ENCODE results near the gene LRRC8B. TPM values are rescaled to one million over a fixed set of nuclear protein-coding genes. Genes with fewer than 3 reads are reported as not detected.

Gene LRRC8B
- total RNA-seq, 3 donors from 2014 or later (not counting 1 experiment from before 2014, with no cell fraction given) = 1.7 to 2.9 (median 2.9) TPM

GRCh38 chr1:89566761-89567174 lies 42.1 kb downstream of the LRRC8B start:
- Mint-ChIP-seq H3K27ac (no peak overlapping the region), H3K9me3 (no peaks in the 10 kb centered on the region), H3K36me3 (no peaks in the 10 kb centered on the region), H3K4me1 (no peaks in the 10 kb centered on the region), H3K27me3 (ENCODE audit: low read depth in 2 of 2) (no peaks in the 10 kb centered on the region), H3K4me3 (no peak overlapping the region)
- H3K4me1 ChIP-seq (ENCODE audit: control insufficient read depth, insufficient read depth, low read length) = no peaks in the 10 kb centered on the region
- intact Hi-C loops (cut with micrococcal nuclease) = no loop called here
- no peak overlapping the region for H3K4me3 ChIP-seq (ENCODE audit: low read length)
- ATAC-seq (no peak), DNase-seq (no peak)
- no peak for TF ChIP-seq CTCF (IDR thresholded peaks at IDR 0.05)
- H3K9me3 ChIP-seq (ENCODE audit: control insufficient read depth, insufficient read depth, low read length) = no peaks in the 10 kb centered on the region
- no peaks in the 10 kb centered on the region for H3K27me3 ChIP-seq (ENCODE audit: control insufficient read depth, insufficient read depth, low read length)
- WGBS (ENCODE audit: insufficient coverage) = 87% methylated on average over 2 of the region's 6 CpGs
- H3K27ac ChIP-seq (ENCODE audit: low read length) = no peak overlapping the region
- H3K36me3 ChIP-seq (ENCODE audit: control insufficient read depth, insufficient read depth, low read length) = no peaks in the 10 kb centered on the region

GRCh38 chr1:89567797-89568196 lies 43.2 kb downstream of the LRRC8B start:
- Histone ChIP-seq H3K4me3 (ENCODE audit: low read length) (no peak overlapping the region), H3K9me3 (ENCODE audit: control insufficient read depth, insufficient read depth, low read length) (no peaks in the 10 kb centered on the region), H3K36me3 (ENCODE audit: control insufficient read depth, insufficient read depth, low read length) (no peaks in the 10 kb centered on the region), H3K4me1 (ENCODE audit: control insufficient read depth, insufficient read depth, low read length) (no peaks in the 10 kb centered on the region), H3K27ac (ENCODE audit: low read length) (no peak overlapping the region), H3K27me3 (ENCODE audit: control insufficient read depth, insufficient read depth, low read length) (no peaks in the 10 kb centered on the region)
- intact Hi-C loops (cut with micrococcal nuclease) = no loop called here
- WGBS (ENCODE audit: insufficient coverage) = 55% methylated on average over 2 of the region's 3 CpGs
- H3K27me3 Mint-ChIP-seq (ENCODE audit: low read depth in 2 of 2) = no peaks in the 10 kb centered on the region
- no peaks in the 10 kb centered on the region for H3K4me1 Mint-ChIP-seq
- DNase-seq = no peak
- no peak overlapping the region for H3K4me3 Mint-ChIP-seq
- no peak for ATAC-seq
- H3K27ac Mint-ChIP-seq = no peak overlapping the region
- H3K9me3 Mint-ChIP-seq = no peaks in the 10 kb centered on the region
- no peaks in the 10 kb centered on the region for H3K36me3 Mint-ChIP-seq
- no peak for TF ChIP-seq CTCF (IDR thresholded peaks at IDR 0.05)

- no peak for TF ChIP-seq CTCF (IDR thresholded peaks at IDR 0.05)
- intact Hi-C loops (cut with micrococcal nuclease) = no loop called here
- Mint-ChIP-seq H3K4me1 (no peaks in the 10 kb centered on the region), H3K27me3 (ENCODE audit: low read depth in 2 of 2) (no peaks in the 10 kb centered on the region), H3K27ac (no peak overlapping the region), H3K36me3 (no peaks in the 10 kb centered on the region), H3K9me3 (no peaks in the 10 kb centered on the region), H3K4me3 (no peak overlapping the region)
- DNase-seq (no peak), ATAC-seq (no peak)
- H3K4me3 ChIP-seq (ENCODE audit: low read length) = no peak overlapping the region
- H3K4me1 ChIP-seq (ENCODE audit: control insufficient read depth, insufficient read depth, low read length) = no peaks in the 10 kb centered on the region
- H3K36me3 ChIP-seq (ENCODE audit: control insufficient read depth, insufficient read depth, low read length) = no peaks in the 10 kb centered on the region
- no peak overlapping the region for H3K27ac ChIP-seq (ENCODE audit: low read length)
- H3K27me3 ChIP-seq (ENCODE audit: control insufficient read depth, insufficient read depth, low read length) = no peaks in the 10 kb centered on the region
- no peaks in the 10 kb centered on the region for H3K9me3 ChIP-seq (ENCODE audit: control insufficient read depth, insufficient read depth, low read length)
These were observed 48.8 kb downstream of the LRRC8B start for GRCh38 chr1:89573410-89573809.

- no peak overlapping the region for H3K27ac ChIP-seq (ENCODE audit: low read length)
- H3K4me3 ChIP-seq (ENCODE audit: low read length) = no peak overlapping the region
- no peak for TF ChIP-seq CTCF (IDR thresholded peaks at IDR 0.05)
- Mint-ChIP-seq H3K36me3 (no peaks in the 10 kb centered on the region), H3K27me3 (ENCODE audit: low read depth in 2 of 2) (no peaks in the 10 kb centered on the region), H3K9me3 (no peaks in the 10 kb centered on the region), H3K4me3 (no peak overlapping the region), H3K27ac (no peak overlapping the region), H3K4me1 (no peaks in the 10 kb centered on the region)
- intact Hi-C loops (cut with micrococcal nuclease) = no loop called here
- no peaks in the 10 kb centered on the region for H3K4me1 ChIP-seq (ENCODE audit: control insufficient read depth, insufficient read depth, low read length)
- no peaks in the 10 kb centered on the region for H3K27me3 ChIP-seq (ENCODE audit: control insufficient read depth, insufficient read depth, low read length)
- DNase-seq (no peak), ATAC-seq (no peak)
- H3K9me3 ChIP-seq (ENCODE audit: control insufficient read depth, insufficient read depth, low read length) = no peaks in the 10 kb centered on the region
- no peaks in the 10 kb centered on the region for H3K36me3 ChIP-seq (ENCODE audit: control insufficient read depth, insufficient read depth, low read length)
- WGBS (ENCODE audit: insufficient coverage) = 96% methylated on average over 4 of the region's 4 CpGs
These were observed 50.0 kb downstream of the LRRC8B start for GRCh38 chr1:89574621-89575020.

Measured in natural killer cell (primary cell).